ENCODE measurements around the gene CLDN9. TPM values are rescaled to one million over a fixed set of nuclear protein-coding genes. Genes with fewer than 3 reads are reported as not detected.

The CLDN9 gene
- polyA plus RNA-seq, 1 donor from 2014 or later, result not detected

- Histone ChIP-seq H3K9me3 (ENCODE audit: low read length) (no peaks in the 10 kb centered on the region), H3K4me3 (ENCODE audit: low read length) (peak within 1 kb of the TSS; percentile 65), H3K9me2 (ENCODE audit: insufficient read depth, low read length) (no peaks in the 10 kb centered on the region), H3K79me2 (replicated peaks; ENCODE audit: insufficient read depth, low read length) (no peaks in the 10 kb centered on the region), H3K4me2 (ENCODE audit: low read length) (peak within 1 kb of the TSS; percentile 44), H3K9ac (ENCODE audit: low read length) (peak within 1 kb of the TSS; percentile 42), H3K27ac (ENCODE audit: low read length) (no peak within 1 kb of the TSS), H3K36me3 (ENCODE audit: insufficient read depth, low read length) (no peaks in the 10 kb centered on the region), H4K20me1 (ENCODE audit: insufficient read depth) (no peaks in the 10 kb centered on the region), H3F3A (ENCODE audit: insufficient read depth, low read length, poor library complexity, severe bottlenecking) (no peaks in the 10 kb centered on the region), H2AFZ (ENCODE audit: low read depth, low read length) (no peak within 1 kb of the TSS), H3K27me3 (ENCODE audit: insufficient read depth, low read depth, low read length) (peaks cover 57% of the 10 kb centered on the region)
- TF ChIP-seq TAF1 (IDR thresholded peaks at IDR 0.05; ENCODE audit: low read depth) (no peak), SMC3 (conservative IDR thresholded peaks at IDR 0.05; ENCODE audit: poor library complexity) (no peak), CTCF (IDR thresholded peaks at IDR 0.05; ENCODE audit: poor library complexity, severe bottlenecking) (no peak), RAD21 (conservative IDR thresholded peaks at IDR 0.05) (no peak), EZH2 (IDR thresholded peaks at IDR 0.05; ENCODE audit: borderline replicate concordance, insufficient read depth, low read length, poor library complexity, severe bottlenecking) (peak; percentile 41), REST (IDR thresholded peaks at IDR 0.05; ENCODE audit: borderline replicate concordance) (no peak), EP300 (conservative IDR thresholded peaks at IDR 0.05; ENCODE audit: poor library complexity, severe bottlenecking) (no peak), POLR2AphosphoS5 (IDR thresholded peaks at IDR 0.05) (no peak), MXI1 (conservative IDR thresholded peaks at IDR 0.05; ENCODE audit: poor library complexity, severe bottlenecking) (peak; percentile 31)
These were observed 48.8 kb upstream of the CLDN9 start, which contains the start of gene KREMEN2 for GRCh38 chr16:2963723-2964474. TSS of gene KREMEN2 (plus strand) at chr16:2964275. CDS start at chr16:2964521, 246 bp downstream.

GRCh38 chr16:2964475-2965336, 48.0 kb upstream of the CLDN9 start:
- TF ChIP-seq TAF1 (IDR thresholded peaks at IDR 0.05; ENCODE audit: low read depth) (no peak), CTCF (IDR thresholded peaks at IDR 0.05; ENCODE audit: poor library complexity, severe bottlenecking) (no peak), MXI1 (conservative IDR thresholded peaks at IDR 0.05; ENCODE audit: poor library complexity, severe bottlenecking) (no peak), POLR2AphosphoS5 (IDR thresholded peaks at IDR 0.05) (no peak), EZH2 (IDR thresholded peaks at IDR 0.05; ENCODE audit: borderline replicate concordance, insufficient read depth, low read length, poor library complexity, severe bottlenecking) (no peak), RAD21 (conservative IDR thresholded peaks at IDR 0.05) (no peak), SMC3 (conservative IDR thresholded peaks at IDR 0.05; ENCODE audit: poor library complexity) (no peak)
- peak overlapping the region; percentile 65 for H3K4me3 ChIP-seq (ENCODE audit: low read length)

More at GRCh38 chr16:2964475-2965336, 48.0 kb upstream of the CLDN9 start:
- no peaks in the 10 kb centered on the region for H4K20me1 ChIP-seq (ENCODE audit: insufficient read depth)
- H3F3A ChIP-seq (ENCODE audit: insufficient read depth, low read length, poor library complexity, severe bottlenecking), result no peaks in the 10 kb centered on the region
- H3K4me2 ChIP-seq (ENCODE audit: low read length), result peak overlapping the region; percentile 44
- peaks cover 57% of the 10 kb centered on the region for H3K27me3 ChIP-seq (ENCODE audit: insufficient read depth, low read depth, low read length)
- no peak overlapping the region for H2AFZ ChIP-seq (ENCODE audit: low read depth, low read length)
- no peaks in the 10 kb centered on the region for H3K36me3 ChIP-seq (ENCODE audit: insufficient read depth, low read length)
- peak overlapping the region; percentile 34 for H3K9ac ChIP-seq (ENCODE audit: low read length)
- no peaks in the 10 kb centered on the region for H3K79me2 ChIP-seq (replicated peaks; ENCODE audit: insufficient read depth, low read length)
- no peak overlapping the region for H3K27ac ChIP-seq (ENCODE audit: low read length)
- H3K9me2 ChIP-seq (ENCODE audit: insufficient read depth, low read length), result no peaks in the 10 kb centered on the region
- no peaks in the 10 kb centered on the region for H3K9me3 ChIP-seq (ENCODE audit: low read length)

Measured in neural cell (in vitro differentiated cells).